HG02623 (cell line): ENCODE results near the gene DYRK1B.
"Not testable (repeated sequence)": the region's sequence is repeated elsewhere in the genome, so short reads cannot be mapped to it uniquely, and the experiment has no call there.

Experiments
- ATAC-seq: cut with Tn5 transposase; IDR thresholded peaks from one replicate; pipeline ENCODE4 v1.9.1; 2021; ENCODE audit warnings: moderate library complexity; ENCODE audit not compliant: unreplicated experiment

The DYRK1B gene

DNA sequence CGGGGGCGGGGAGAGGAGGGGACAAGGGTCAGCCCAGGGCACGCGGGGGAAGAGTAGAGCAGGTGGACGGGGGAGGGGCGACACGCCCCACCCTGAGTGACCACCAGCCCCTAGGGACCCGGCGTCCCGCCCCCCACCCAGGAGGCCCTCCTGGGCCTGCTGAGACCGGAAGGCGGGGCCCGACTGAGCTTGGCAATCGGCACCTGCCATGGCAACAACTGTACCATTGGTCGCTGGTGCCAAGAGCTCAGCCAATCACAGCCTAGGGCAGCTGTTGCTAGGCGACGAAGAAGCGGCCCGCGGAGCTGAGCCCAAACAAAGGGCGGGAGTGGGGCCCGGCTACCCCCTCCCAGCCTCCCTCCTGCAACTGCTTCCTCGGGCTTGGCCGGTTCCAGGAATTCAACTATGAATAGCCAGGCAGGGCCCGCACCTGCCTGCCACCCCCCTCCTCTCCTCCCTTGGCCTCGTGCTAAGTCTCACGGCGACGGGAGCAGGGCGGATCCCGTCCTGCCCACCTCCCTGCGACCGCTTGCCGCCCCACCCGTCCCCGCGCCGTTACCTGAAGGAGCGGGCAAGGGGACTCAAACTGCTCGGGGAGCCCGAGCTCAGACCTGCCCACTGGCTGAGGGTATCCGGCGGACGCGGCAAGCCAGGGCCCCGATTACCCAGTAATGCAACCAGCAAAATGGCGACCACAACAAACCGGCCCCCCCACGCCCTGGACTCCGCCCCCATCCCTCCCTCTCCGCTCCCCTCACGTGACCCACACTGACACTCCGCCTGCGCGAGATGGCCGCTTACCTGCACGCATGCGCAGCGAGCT lies at the start of gene DYRK1B:
Gene DYRK1B, minus strand, starts transcription at position 699 of the 823 bp plus-strand sequence. CDS start 2,295 bp downstream, outside the sequence.
- ATAC-seq = peak; percentile 88

DNA sequence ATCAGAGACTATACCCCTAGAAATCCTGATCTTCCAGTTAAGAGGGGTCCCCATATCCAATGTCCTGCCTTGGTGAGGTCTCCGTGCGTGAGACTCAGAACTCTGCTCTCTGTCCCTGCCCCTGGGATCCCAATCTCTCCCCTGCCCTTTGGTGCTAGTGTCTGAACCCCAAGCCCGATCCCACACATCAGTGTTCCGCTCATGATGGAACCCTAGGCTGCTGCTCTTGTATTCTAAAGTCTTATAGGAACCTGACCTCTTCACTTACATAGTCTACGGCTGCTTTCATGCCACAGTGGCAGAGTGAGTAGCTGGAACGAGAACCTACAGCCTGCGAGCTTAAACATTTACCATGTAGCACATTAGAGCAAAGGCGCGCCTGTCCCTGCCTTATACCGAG lies 48.7 kb upstream of the DYRK1B start:
- ATAC-seq = not testable (repeated sequence)

GRCh38 chr19:39881495-39882110 lies 47.6 kb upstream of the DYRK1B start:
- ATAC-seq = not testable (repeated sequence)

DNA sequence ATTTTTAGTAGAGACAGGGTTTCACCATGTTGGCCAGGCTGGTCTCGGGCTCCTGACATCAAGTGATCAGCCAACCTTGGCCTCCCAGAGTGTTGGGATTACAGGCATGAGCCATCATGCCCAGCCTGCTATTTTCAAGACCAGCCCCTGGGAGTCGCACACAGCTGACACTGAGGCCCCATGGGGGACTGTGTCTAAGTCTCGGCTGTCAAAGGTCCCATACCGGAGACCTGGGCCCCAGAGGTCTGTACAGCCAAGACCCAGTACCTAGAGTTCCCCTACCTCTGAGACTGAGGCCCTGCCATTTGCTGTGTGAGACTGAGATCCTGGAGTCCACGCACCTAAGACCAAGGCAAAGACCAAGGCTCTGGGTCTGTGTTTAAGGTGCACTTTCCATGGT lies 46.3 kb upstream of the DYRK1B start:
- ATAC-seq = not testable (repeated sequence)

DNA sequence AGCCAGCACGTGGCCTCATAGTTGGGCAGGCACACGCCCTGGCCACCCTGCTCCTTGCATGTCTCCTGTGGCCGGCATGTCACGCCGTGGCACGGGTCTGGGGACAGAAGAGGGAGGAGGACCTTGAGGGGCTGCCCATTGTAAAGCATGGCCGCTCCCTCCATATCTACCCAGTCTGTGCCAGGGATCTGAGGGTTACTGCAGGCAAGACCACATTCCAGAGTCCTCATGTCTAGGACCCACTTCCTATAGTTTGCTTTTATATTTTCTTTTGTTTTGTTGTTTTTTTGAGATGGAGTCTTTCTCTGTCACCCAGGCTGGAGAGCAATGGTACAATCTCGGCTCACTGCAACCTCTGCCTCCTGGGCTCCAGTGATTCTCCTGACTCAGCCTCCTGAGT lies 45.8 kb upstream of the DYRK1B start:
- not testable (repeated sequence) for ATAC-seq

- ATAC-seq = not testable (repeated sequence)
Measured at GRCh38 chr19:39878866-39879265, 44.9 kb upstream of the DYRK1B start.

DNA sequence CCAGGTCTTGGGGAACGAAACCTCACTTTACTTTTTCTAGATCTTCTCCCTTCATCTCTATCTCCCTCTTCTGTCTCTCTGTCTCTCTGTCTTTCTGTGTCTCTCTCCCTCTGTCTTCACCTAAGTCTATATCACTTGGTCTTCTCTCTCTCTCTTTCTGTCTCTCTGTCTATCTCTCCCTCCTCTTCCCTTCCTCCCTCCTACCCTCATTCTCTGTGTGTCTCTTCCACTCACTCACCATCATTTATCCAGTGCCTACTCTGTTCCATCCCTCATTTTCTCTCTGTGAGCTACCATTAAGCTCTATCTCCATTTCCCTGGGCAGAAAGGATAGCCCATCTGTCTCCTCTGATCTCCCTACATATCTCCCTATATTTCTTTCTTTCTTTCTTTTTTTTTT lies 44.4 kb upstream of the DYRK1B start:
- no peak for ATAC-seq

DNA sequence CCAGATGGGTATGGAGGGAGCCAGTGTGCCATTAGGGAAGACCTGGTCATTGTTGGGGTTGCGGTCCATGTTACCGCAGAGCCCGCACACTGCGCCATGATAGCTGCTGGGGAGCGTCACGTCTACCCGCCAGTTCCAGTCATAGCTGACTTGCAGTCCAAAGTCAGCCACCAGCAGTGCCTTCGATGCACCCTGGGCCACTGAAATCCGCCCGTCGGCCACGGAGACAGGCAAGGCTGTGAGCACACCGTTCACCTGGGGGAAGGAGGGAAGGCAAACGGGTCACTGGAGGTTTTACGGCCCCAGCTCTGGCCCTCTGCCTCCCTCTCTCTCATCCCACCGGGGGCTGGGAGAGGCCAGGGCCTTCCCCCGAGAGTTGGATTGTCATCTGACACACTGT lies 44.0 kb upstream of the DYRK1B start:
- not testable (repeated sequence) for ATAC-seq

DNA sequence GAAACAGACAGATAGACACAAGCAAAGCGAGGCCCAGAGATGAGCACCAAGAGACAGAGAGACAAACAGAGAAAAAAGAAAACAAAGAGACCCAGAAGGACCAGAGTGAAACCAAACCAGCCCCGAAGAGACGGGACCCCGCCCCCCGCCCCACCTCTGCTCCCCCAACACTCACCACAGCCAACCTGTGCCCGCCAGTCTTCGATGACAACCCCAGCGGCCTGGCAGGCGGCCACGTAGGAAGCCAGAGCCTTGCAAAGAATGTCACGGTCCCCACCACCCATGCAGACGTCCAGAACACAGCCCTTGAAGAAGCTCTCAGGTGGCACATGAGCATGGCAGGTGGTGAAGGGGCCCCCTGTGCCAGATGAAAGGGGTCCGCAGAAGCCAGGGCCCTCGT lies 43.5 kb upstream of the DYRK1B start:
- ATAC-seq = not testable (repeated sequence)

GRCh38 chr19:39876486-39876885 lies 42.5 kb upstream of the DYRK1B start:
- ATAC-seq = not testable (repeated sequence)

- ATAC-seq = not testable (repeated sequence)
Measured at GRCh38 chr19:39875401-39875864, 41.5 kb upstream of the DYRK1B start.

GRCh38 chr19:39874404-39874803 lies 40.4 kb upstream of the DYRK1B start:
- no peak for ATAC-seq

- ATAC-seq = no peak
Measured at GRCh38 chr19:39873385-39873784, 39.4 kb upstream of the DYRK1B start.

DNA sequence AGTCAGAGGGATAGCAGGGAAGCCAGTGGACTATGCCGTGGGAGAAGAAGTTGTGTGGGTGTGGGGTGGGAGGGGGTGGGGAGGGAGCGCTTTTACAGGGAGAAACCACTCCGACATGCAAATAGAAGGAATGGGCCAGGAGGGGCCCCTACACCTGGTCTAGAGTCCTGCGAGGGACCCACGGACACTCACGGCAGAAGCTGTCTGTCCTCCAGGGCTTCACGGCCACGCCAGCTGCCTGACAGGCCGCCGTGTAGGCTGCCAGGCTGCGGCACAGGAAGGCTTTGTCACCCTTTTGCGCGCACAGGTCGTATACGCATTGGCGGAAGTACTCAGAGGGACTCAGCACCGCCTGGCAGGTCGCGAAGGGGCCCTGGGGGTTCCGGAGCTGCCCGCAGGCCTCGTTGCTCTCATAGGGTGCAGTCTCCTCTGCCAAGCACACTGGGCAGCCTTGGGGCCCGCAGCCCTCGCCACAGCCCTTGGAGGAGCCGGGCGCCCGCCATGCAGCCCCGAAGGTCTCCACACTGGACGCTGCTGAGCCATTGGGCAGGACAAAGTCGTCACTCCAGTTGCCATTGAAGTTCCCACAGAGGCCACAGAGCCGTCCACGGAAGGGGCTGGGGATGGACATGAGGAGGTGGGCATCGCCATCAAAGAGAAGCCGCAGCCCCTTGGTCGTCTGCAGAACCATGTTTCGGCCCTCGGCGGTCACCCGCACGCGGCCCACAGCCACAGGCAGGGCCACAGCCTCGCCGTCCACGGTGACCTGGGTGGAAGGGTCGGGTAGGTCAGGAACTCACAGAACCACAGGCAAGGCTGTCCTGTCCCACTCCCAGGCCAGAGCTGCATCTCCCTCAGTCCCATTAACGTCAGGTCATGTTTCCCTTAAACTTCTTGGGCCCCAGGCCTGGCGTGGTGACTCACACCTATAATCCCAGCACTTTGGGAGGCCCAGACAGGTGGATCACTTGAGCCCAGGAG lies 38.2 kb upstream of the DYRK1B start:
- ATAC-seq = no peak

- no peak for ATAC-seq
Measured at GRCh38 chr19:39871362-39871761, 37.4 kb upstream of the DYRK1B start.

DNA sequence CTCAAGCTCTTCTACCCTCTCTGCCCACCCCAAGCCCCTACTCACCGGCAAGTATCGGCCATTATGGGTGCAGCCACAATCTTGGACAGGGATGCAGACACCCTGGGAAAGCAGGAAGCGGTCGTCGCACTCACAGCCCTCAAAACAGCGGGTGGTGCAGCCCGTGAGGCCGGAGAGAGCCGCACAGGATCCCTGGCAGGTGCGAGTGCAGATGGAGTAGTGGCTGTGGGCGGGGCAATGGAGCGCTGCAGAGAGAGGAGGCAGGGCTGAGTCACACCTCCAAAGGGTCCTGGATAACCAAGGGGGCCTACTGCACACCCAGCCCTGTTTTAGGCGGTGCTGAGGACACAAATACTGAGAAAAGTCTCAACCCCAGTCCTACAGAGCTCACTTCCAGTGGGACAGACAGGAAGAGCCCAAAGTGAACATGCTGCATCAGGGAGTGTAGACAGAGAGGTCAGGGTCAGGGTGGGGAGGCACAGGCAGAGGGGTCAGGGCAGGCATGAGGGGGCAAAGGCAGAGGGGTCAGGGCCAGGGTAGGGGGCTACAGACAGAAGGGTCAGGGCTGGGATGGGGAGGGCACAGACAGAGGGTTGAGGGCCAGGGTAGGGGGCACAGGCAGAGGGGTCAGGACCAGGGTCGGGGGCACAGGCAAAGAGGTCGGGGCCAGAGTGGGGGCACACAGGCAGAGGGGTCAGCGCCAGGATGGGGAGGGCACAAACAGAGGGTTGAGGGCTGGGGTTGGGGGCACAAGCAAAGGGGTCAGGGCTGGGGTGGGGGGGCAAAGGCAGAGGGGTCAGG lies 36.4 kb upstream of the DYRK1B start:
- no peak for ATAC-seq

DNA sequence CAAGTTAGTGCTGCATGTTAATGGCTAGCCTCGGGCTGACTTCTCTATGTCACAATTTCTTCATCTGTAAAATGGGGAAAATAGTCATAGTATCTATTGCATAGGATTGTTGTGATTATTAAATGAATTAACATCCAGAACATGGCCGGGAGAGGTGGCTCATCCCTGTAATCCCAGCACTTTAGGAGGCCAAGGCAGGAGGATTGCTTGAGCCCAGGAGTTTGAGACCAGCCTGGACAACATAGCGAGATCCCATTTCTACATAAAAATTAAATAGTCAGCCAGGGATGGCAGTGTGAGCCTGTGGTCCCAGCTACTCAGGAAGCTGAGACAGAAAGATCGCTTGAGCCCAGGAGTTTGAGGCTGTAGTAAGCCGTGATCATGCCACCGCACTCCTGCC lies 34.0 kb upstream of the DYRK1B start:
- ATAC-seq = no peak

GRCh38 chr19:39867133-39867532 lies 33.2 kb upstream of the DYRK1B start:
- no peak for ATAC-seq

DNA sequence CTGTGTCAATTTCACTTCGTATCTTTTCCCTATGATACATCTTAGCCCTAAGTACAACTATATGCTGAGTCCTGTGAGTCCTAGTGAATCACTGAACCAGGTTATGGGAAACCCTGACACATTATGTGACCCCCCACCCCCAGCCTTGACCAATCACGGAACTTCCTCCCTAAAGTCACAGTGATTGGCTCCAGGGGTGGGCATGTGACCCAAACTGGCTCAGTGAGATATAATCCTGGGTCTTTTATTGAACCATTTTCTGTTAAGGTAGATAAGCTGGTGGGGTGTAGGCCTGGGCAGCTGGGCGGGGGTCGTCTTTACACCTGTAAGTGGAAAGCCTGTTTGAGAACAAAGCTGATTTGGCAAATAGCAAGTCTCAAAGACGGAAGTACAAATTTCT lies 32.0 kb upstream of the DYRK1B start:
- no peak for ATAC-seq

GRCh38 chr19:39865186-39865585 lies 31.2 kb upstream of the DYRK1B start:
- no peak for ATAC-seq
